ENCODE measurements around the gene CLASP1.

DNA sequence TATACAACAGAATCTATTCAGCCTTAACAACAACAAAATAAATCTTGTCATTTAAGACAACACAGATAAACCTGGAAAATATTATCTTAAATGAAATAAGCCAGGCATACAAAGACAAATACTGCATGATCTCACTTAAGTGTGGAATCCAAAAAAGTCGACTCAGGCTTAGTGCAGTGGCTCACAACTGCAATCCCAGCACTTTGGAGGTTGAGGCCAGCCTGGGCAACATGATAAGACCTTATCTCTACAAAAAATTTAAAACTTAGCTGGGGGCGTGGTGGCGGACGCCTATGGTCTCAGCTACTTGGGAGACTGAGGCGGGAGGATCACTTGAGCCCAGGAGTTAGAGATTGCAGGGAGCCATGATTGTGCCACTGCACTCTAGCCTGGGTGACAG is 193.8 kb downstream of the CLASP1 start:
- TF ChIP-seq CTCF (IDR thresholded peaks at IDR 0.05) = no peak
- TF ChIP-seq POLR2A (IDR thresholded peaks at IDR 0.05) = no peak
